HG03457 (cell line): ENCODE results near the gene PRSS21.

Source experiments
- ATAC-seq: cut with Tn5 transposase; IDR thresholded peaks from one replicate; pipeline ENCODE4 v1.9.1; 2021; ENCODE audit warnings: moderate number of reproducible peaks; ENCODE audit not compliant: unreplicated experiment

PRSS21 gene, protein sequence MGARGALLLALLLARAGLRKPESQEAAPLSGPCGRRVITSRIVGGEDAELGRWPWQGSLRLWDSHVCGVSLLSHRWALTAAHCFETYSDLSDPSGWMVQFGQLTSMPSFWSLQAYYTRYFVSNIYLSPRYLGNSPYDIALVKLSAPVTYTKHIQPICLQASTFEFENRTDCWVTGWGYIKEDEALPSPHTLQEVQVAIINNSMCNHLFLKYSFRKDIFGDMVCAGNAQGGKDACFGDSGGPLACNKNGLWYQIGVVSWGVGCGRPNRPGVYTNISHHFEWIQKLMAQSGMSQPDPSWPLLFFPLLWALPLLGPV

DNA sequence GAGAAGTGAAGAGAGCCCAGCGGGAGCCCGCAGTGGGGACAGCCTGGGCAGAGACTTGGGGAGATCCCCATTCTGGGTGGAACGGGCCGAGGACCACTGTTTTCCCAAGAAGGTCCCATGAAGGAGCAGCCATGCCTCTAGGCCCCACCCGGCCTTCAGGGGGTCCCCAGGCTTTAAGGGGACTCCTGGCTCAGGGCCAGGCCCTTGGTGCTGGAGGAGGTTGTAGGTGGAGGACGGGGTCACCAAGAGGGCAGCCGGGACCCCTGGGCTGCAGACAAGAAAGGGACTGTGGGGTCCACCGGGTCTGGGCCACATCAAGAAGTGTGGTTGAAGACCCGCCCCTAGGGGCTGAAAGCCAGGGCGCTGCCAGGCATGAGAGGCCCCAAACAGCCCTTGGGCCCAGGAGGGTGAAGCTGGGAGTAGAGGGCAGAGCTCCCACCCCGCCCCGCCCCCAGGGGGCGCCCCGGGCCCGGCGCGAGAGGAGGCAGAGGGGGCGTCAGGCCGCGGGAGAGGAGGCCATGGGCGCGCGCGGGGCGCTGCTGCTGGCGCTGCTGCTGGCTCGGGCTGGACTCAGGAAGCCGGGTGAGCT, at the start of gene PRSS21:
PRSS21 (plus strand) TSS at position 487 of the 589 bp plus-strand sequence; CDS start at position 519, 32 bp downstream.
- no peak for ATAC-seq

DNA sequence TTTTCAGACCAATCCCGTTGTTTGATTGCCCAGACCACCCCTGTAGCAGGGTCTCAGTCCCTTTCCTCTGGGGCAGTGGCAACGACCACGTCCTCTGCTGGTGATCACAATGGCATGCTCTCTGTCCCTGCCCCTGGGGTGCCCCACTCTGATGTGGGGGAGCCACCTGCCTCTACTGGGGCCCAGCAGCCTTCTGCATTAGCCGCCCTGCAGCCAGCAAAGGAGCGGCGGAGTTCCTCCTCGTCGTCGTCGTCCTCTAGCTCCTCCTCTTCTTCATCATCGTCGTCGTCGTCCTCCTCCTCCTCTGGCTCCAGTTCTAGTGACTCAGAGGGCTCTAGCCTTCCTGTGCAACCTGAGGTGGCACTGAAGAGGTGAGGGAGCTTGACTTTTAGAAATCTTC, 49.1 kb upstream of the PRSS21 start:
- no peak for ATAC-seq

DNA sequence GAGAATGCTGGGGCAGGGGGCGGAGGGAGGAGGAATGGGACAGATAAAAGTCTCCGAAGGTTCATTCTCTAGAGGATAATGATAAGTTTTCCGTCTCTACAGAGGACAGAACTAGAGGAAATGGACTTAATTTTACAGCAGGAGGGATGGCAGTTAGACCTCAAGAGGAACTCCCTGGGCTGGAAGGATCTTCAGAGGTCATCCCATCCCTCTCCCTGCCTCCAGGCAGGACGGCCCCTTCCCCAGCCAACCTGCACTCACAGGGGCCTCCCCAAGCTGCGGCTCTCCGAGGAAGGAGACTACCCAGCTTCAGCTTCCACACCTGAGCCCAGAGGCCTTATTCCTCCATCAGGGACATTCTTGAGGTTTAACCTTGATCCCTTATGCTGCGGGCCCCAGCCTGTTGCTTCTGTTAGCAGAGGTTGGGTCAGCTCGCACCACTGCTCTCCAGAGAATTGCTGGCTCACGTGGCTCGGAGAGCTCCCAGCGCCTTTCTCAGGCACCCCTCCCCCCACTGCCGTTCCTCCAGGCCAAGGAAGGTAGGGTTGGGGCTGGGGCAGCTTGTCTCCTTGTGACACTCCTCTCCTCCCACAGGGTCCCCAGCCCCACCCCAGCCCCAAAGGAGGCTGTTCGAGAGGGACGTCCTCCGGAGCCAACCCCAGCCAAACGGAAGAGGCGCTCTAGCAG, 48.5 kb upstream of the PRSS21 start:
- ATAC-seq = no peak

DNA sequence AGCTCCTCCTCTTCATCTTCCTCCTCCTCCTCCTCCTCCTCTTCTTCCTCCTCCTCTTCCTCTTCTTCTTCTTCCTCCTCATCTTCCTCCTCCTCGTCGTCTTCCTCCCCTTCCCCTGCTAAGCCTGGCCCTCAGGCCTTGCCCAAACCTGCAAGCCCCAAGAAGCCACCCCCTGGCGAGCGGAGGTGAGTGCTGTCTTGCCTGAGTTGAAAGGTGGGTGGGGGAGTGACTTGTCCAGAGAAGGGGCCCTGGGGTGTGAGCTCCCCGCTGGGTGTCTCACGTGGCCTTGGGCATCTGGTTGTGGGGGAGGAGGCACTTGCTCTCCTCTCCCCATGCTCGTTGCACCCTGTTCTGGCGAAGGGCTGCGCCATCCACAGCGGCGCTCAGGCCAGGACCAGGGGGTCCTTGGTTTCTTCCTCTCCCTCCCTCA, 47.9 kb upstream of the PRSS21 start:
- ATAC-seq = no peak

DNA sequence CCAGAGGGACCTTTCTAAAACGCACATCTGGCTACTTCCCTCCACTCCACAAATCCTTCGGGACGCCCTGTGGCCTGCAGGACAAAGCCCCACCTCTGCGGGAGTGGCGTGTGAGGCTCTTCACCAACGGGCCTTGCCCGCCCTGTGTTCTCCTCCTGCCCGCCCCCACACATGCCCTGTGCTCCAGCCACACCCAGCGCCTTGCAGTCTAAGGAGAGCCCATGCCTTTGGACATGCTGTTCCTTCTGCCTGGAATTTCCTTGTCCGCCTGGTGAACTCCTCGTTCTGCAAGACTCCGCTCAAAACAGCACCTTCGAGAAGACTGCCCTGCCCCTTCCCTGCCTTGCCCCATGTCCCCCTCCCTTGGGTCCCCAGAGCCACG, 47.4 kb upstream of the PRSS21 start:
- ATAC-seq = no peak

DNA sequence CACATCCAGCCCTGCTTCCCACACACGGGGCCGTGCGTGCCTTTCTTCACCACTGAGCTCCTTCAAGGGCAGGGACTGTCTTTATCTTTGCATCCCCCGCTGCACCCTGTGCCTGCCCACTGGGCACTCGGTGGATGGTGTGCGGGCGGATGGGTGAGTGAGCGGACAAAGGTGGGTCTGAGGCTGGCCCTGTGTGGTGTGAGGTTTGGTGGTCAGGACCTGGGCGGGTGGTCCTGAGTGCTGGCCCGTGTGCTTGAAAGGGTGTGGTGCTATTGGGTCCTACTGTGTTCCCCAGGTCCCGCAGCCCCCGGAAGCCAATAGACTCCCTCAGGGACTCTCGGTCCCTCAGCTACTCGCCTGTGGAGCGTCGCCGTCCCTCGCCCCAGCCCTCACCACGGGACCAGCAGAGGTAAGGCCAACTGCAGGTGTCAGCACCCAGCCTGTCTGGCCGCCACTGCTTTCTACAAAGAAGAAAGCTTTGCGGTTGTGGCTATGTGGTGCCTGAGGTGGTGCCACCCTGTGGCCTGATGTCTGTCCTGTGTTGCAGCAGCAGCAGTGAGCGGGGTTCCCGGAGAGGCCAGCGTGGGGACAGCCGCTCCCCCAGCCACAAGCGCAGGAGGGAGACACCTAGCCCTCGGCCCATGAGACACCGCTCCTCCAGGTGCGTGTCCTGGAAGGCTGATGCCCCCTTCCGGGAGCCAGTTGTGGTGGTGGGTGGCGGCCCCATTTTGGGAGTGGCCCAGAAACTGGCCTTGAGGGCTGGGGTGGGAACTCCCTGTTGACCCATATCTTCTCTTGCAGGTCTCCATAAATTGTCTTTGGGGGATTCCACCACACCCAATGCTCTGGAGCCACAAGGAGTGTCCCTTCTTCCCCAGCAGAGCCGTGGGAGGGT, 46.7 kb upstream of the PRSS21 start:
- no peak for ATAC-seq

DNA sequence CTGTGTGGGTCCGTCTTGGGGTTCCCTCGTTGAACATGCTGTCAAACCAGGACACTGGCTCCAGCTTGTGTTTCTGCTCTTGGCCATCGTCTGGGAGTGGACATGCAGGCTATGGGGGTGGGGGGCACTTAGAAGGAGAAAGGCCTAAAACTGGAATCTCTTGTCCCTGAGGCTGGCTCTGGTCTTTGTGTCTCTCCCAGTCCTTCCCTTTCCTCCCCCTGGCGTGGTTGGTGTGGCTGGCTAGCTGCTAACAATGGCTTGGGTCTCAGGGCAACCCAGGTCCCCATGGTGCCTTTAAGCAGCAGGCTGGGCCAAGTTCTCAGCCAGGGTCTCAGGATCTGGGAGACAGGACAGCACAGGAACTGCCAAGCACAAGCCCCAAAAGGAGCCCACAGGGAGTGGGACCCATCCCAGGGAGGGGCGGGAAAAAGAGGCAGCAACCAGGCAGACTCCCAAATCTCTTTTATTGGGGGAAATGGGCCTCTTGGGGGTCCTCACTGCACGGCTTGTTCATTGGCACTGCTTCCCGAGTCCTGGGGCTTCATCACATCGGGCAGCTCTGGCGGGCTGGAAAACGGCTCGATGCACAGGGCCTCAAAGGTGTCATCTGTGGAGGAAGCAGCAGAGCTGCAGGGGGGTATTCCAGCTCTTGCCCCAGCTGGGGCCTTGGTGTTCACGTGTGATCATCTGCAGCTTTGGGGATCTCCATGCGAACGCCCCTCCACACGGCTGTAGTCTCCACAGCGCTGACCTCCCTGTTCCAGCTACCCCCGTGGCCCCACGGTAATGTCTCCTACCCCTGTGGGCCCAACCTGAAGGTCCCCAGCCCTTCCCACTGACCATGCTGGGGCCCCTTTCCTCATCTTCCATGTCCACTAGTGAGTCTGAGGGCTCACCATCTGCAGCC, 45.3 kb upstream of the PRSS21 start:
- no peak for ATAC-seq

DNA sequence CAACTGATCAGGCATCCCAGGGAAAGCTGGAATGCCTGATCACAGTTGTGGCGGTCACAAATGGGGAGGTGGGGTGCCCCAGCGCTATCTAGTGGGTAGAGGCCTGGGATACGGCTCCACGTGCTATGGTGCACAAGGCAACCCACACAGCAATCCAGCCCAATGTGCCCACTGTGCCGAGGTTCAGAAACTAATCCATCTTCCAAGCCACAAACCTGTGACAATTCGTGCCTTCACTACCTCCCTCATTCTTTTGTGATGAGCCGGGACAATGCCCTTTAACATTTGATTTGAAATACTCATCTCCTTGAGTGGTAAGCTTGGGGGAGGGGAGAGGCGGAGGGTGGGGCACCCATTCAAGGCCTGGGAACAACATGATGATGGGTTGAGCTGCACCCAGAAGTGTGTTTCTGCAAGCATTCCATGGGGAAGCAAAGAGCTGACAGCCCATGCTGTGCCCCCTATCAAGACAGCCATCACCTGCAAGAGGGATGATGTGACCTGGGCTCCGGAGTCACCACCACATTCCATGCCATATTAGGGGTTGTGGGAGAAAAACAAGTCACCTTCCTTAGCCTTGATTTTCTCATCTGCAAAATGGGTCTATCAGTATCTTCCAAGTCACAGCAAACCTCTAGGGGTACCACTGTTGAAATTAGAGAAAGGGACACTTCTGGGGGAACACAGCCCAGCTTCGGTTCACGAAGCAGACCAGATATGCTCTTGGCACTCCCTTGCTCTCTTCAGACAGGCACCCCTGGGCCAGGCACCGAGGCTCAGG, 43.7 kb upstream of the PRSS21 start:
- ATAC-seq = no peak

DNA sequence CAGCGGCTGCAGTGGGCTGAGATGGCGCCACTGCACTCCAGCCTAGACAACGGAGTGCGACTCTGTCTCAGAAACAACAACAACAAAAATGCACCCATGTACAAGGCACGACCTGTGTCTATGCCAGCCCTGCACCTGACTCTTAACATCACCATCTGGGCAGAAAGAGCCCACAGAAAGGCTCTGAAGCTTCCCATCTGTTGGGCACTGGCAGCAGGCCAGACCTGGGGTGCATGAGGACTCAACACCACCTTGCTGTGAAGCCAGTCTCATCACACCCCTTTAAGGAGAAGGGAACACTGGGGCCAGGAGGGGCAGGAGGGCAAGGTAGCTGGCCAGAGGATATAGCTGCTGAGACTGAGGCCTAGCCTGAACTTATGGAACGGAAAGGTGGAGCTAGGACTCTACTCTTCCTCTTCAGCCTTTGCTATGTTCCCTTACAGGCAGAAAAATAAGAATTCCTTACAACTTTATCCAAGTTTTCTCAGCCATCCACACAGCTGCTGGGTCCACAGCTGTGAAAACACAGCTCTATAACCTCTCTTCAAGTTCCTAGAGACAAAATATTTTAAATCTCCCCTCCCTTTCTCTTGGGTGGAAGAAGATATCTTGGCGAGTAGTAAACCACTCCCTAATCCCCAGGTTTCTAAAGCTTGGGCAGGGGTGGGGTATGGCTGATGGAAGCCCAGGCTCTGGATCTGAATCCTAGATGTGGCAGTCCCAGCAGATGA, 42.7 kb upstream of the PRSS21 start:
- ATAC-seq = no peak

DNA sequence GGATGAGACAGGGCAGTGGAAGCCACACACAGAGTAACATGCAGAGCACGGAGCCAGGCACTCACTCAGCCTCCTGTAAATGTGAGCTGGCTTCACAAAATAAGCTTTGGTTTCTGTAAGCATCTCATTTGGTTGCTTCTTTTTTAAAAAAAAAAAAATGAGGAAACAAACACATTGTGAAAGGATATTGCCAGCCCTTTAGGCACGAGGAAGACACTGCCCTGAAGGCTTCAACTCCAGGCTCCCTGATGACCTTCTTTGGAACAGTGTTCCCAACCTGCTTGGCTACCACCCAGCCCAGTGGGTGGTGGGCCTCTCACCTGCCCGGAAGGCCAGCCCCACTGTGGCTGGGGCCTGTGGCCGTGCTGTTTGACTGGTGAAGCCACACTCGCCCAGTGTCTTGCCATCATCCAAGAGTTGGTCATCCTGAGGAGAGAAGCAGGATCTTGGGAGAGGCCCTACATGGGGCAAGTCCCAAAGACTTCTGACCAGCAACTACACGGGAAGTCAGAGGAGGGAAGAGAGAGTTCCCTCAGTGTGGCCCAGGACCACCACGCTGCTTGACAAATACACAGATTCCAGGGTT, 41.8 kb upstream of the PRSS21 start:
- no peak for ATAC-seq

DNA sequence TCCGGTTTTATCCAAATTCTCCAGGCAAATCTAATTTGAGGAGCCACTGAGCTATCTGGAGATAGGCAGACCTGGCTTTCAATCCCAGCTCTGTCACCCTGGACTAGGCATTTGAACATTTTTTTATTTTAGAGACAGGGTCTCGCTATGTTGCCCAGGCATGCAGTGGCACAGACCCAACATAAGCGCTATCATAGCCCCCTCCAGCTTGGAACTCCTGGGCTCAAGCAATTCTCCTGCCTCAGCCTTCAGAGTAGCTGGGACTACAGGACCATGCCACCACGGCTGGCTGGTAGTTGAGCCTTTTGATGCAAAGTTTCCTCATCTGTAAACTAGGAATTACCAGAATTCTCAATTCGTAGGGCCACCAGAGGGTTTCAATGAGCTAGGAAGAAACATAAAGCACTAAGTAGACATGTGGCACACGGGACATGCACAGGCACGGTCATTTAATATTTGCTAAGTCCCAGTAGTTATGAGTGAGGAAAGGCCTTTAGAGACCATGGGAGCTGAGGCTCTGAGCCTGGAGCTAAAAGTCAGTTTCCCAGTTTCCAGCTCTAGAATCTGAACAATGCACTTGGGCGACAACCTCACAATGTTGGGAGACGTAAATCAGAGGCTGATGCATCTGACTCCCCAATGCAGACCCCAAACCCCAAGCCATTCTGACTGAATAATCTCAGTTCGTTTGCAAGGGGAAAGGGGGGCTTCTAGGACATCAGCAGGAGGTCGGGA, 41.1 kb upstream of the PRSS21 start:
- no peak for ATAC-seq

DNA sequence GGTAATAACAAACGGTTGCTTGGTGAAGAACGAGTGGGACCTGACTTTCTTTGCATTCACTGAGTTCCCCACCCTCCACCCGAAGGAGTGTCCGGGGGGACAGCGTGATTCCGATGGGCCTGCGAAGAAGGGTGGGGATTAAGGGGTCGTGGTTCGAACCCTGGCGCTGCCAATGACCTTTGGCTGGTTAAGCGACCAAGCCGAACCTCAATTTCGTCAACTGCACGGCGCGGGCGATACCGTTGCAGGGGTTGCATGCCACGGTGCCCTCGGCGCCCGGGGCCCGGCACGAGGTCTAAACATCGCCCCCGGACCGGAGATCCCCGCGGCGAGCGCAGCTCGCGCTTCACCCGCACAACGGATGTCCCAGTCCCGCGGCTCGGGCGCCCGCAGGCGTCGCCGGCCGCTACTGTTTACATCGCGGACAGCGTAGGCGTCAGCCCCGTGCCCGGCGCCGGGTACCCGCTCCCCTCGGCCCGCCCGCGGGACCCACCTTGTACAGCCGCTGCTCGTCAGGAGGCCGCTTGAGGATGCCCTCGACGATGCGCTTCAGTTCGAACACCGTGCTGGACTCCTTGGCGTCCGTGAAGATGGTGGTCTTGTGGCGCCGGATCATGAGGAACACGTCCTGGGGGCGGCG, 40.4 kb upstream of the PRSS21 start:
- peak; percentile 25 for ATAC-seq

DNA sequence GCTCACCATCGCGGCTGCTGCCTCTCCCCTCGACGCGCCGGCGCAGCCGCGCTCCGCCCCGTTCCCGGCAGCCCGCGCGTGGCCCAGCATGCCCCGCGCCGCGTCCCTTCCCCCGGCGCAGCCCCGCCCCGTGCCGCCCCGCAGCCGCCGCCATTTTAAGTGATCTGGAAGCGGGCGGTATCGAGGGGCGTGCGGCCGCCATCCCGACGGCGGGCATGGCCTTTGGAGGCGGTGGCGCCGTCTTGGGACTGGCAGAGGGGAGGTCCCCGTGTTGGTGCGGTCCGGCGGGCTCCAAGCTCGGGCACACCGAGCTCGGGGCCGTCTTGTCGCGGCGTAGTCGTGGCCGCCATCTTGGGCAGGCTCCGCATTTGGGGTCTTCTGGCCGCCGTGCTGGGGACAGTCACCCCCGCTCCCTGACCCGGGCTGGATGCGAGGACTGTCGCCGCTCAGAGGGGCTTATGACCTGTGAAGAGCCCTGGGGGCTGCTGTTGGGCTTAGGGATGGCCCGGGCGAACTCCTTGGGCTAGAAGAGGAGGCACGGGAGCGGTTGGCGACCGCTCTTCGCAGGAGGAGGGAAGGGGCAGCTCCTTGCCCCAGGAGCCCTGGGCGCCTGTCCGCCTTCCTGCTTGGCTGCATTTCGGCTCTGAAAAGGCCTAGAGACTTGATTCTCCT, 39.7 kb upstream of the PRSS21 start, which contains the start of gene ELOB:
ELOB (minus strand) TSS at position 50 of the 672 bp plus-strand sequence; CDS start at position 9, 41 bp downstream.
- peak; percentile 45 for ATAC-seq

DNA sequence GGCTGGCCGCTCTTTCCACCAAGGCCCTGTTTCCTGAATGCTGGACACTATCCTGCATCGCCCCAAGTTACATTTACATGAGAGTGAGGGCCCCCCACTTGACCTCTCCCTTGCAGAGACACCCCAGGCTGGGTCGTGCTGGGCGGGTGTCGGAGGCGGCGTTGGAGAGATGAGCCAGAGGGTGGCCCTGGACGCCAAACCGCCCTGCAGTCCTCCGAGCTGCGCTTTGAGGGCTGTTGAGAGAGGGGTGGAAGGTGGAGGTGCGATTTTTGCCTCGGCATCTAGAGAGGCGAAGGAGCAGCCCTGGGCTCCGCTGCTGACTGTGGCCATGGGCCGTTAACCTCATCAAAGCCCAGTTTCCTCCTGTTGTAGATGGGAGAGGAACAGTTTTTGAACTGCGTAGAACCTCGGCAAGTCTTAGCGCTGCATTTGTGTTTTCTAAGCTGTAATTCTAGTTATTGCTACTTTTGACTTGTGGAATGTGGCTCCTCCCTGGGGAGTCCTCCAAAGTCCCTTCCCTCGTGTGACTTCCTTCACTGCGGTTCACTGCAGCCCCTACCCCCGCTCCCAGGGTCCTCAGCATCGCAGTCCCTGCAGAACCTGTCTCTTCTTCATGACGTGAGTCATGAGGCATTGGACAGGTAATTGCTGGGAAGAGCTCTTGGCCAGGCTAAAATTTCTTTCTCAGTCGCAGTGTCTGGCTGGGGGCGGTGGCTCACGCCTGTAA, 39.0 kb upstream of the PRSS21 start:
- ATAC-seq = no peak

DNA sequence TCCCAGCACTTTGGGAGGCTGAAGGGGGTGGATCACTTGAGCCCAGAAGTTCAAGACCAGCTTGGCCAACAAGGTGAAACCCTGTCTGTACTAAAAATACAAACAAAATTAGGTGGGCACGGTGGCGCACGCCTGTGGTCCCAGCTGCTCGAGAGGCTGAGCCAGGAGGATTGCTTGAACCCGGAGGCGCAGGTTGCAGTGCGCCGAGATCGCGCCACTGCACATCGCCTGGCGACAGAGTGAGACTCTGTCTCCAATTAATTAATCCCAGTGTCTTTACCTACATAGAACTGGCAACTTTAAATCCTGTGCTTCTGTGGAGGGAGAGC, 38.4 kb upstream of the PRSS21 start:
- no peak for ATAC-seq
